Uterus (tissue), 4 donors: ENCODE measurements around the gene ARMH4. TPM values are rescaled to one million over a fixed set of nuclear protein-coding genes. Genes with fewer than 3 reads are reported as not detected.

Experiments used
- DNase-seq, 2 donors: peaks; one replicate each; pipeline ENCODE4 v3.0.0-alpha.2; 2019 to 2020
- H3K27ac ChIP-seq, 2 donors: fragments of 200-600 bp; sonication (generic); 1 replicate in 1 of 2; 2 replicates in 1 of 2; pipeline ENCODE4 v1.5.1; 2016 to 2018
- H3K27me3 ChIP-seq, 2 donors: fragments of 200-600 bp; sonication (generic); one replicate each; pipeline ENCODE4 v1.5.1; 2018 to 2019; ENCODE audit warnings: control low read depth in 1 of 2
- H3K36me3 ChIP-seq, 2 donors: fragments of 200-600 bp; sonication (generic); one replicate each; pipeline ENCODE4 v1.5.1; 2019; ENCODE audit warnings: control low read depth in 1 of 2
- H3K4me1 ChIP-seq, 2 donors: fragments of 200-600 bp; sonication (generic); one replicate each; pipeline ENCODE4 v1.5.1; 2018 to 2019; ENCODE audit warnings: control low read depth in 1 of 2
- H3K4me3 ChIP-seq, 2 donors: fragments of 200-600 bp; sonication (generic); 1 replicate in 1 of 2; 2 replicates in 1 of 2; pipeline ENCODE4 v1.5.1; 2018 to 2019; ENCODE audit warnings: mild to moderate bottlenecking in 1 of 2
- H3K9me3 ChIP-seq, 2 donors: fragments of 200-600 bp; sonication (generic); one replicate each; pipeline ENCODE4 v1.5.1; 2019; ENCODE audit warnings: control low read depth in 1 of 2
- CTCF ChIP-seq, 4 experiments: fragments of 200-600 bp in 2 of 4; fragments of 450-650 bp in 2 of 4; sonication (generic) in 2 of 4; IDR thresholded peaks; one replicate each; pipeline ENCODE4 v1.5.1; 2016 to 2019; ENCODE audit warnings: antibody characterized with exemption in 4 of 4, mild to moderate bottlenecking in 2 of 4, moderate library complexity in 1 of 4
- POLR2A ChIP-seq, 2 donors: fragments of 450-650 bp; IDR thresholded peaks; one replicate each; pipeline ENCODE4 v1.6.1; 2016; ENCODE audit warnings: antibody characterized with exemption in 2 of 2, mild to moderate bottlenecking in 1 of 2, moderate library complexity in 1 of 2
- intact Hi-C: fragments of 100-400 bp; cut with DNase I; formaldehyde crosslinking; loops from one replicate; pipeline ENCODE4 v1.15.1; 2023; ENCODE audit warnings: low total_unique reads
- total RNA-seq, 4 donors: library from RNA; depleted of rRNA in 3 of 4; stranded (reverse); fragments of >200 nt in 3 of 4; gene quantifications; one replicate each; pipeline versions ENCODE4 v1.1.0 to v1.2.4, GENCODE V29; 2014 to 2023
- donor health status: DM: yes; HTN: yes; CAD: no.

ARMH4 gene
- total RNA-seq, 4 donors from 2014 or later = 8.2 to 49.9 (median 11.2) TPM

GRCh38 chr14:58078068-58078467 lies 73.9 kb downstream of the ARMH4 start:
- H3K9me3 ChIP-seq = no peaks in the 10 kb centered on the region
- peak overlapping the region in 1 of 2 donors; percentile 40 for H3K27ac ChIP-seq
- no peak overlapping the region for H3K4me3 ChIP-seq
- intact Hi-C loops = loop anchor here (10.0 kb wide), 1 partner anchor 593 kb away; no protein-coding TSS in a partner anchor
- DNase-seq = no peak
- H3K27me3 ChIP-seq = no peaks in the 10 kb centered on the region
- TF ChIP-seq CTCF (IDR thresholded peaks at IDR 0.05) (no peak), POLR2A (IDR thresholded peaks at IDR 0.05) (no peak)
- no peaks in the 10 kb centered on the region for H3K36me3 ChIP-seq
- no peaks in the 10 kb centered on the region for H3K4me1 ChIP-seq

- Histone ChIP-seq H3K36me3 (no peaks in the 10 kb centered on the region), H3K4me1 (no peaks in the 10 kb centered on the region), H3K27ac (peak overlapping the region in 1 of 2 donors; percentile 40), H3K4me3 (no peak overlapping the region), H3K9me3 (no peaks in the 10 kb centered on the region), H3K27me3 (no peaks in the 10 kb centered on the region)
- no peak for DNase-seq
- intact Hi-C loops = loop anchor here (10.0 kb wide), 1 partner anchor 593 kb away; no protein-coding TSS in a partner anchor
- TF ChIP-seq CTCF (IDR thresholded peaks at IDR 0.05) (no peak), POLR2A (IDR thresholded peaks at IDR 0.05) (no peak)
Observed at GRCh38 chr14:58077621-58078020, 74.4 kb downstream of the ARMH4 start.

- Histone ChIP-seq H3K27me3 (no peaks in the 10 kb centered on the region), H3K36me3 (no peaks in the 10 kb centered on the region), H3K9me3 (no peaks in the 10 kb centered on the region), H3K4me3 (no peak overlapping the region), H3K4me1 (no peaks in the 10 kb centered on the region), H3K27ac (no peak overlapping the region)
- no peak for DNase-seq
- TF ChIP-seq POLR2A (IDR thresholded peaks at IDR 0.05) (no peak), CTCF (IDR thresholded peaks at IDR 0.05) (no peak)
- intact Hi-C loops = loop anchor here (10.0 kb wide), 1 partner anchor 589 kb away; no protein-coding TSS in a partner anchor
Observed at GRCh38 chr14:58073516-58073915, 78.5 kb downstream of the ARMH4 start.

- Histone ChIP-seq H3K4me1 (no peaks in the 10 kb centered on the region), H3K27me3 (no peaks in the 10 kb centered on the region), H3K4me3 (no peak overlapping the region), H3K27ac (no peak overlapping the region), H3K36me3 (no peaks in the 10 kb centered on the region), H3K9me3 (no peaks in the 10 kb centered on the region)
- DNase-seq = peak; percentile 39 to 49
- TF ChIP-seq POLR2A (IDR thresholded peaks at IDR 0.05) = no peak
- peak; percentile 60 to 82 (median 74) for TF ChIP-seq CTCF (IDR thresholded peaks at IDR 0.05)
- intact Hi-C loops = loop anchor here (10.0 kb wide), 1 partner anchor 588 kb away; no protein-coding TSS in a partner anchor
Observed at GRCh38 chr14:58072288-58073071, 79.5 kb downstream of the ARMH4 start.

- no peak overlapping the region for H3K4me3 ChIP-seq
- H3K9me3 ChIP-seq = no peaks in the 10 kb centered on the region
- H3K36me3 ChIP-seq = no peaks in the 10 kb centered on the region
- DNase-seq = no peak
- no peak overlapping the region for H3K27ac ChIP-seq
- H3K4me1 ChIP-seq = no peaks in the 10 kb centered on the region
- intact Hi-C loops = loop anchor here (10.0 kb wide), 1 partner anchor 587 kb away; no protein-coding TSS in a partner anchor
- no peaks in the 10 kb centered on the region for H3K27me3 ChIP-seq
- TF ChIP-seq POLR2A (IDR thresholded peaks at IDR 0.05) = no peak
- no peak for TF ChIP-seq CTCF (IDR thresholded peaks at IDR 0.05)
Observed at GRCh38 chr14:58071341-58071740, 80.7 kb downstream of the ARMH4 start.
